NT2/D1 (cell line): ENCODE results near the gene SLC25A48.

Experiments
- SUZ12 ChIP-seq: IDR thresholded peaks from 2 replicates; pipeline ENCODE4 v1.6.1; 2011; ENCODE audit not compliant: insufficient read length, insufficient read depth; ENCODE audit errors: extremely low read depth
- YY1 ChIP-seq: IDR thresholded peaks from 2 replicates; pipeline ENCODE4 v1.6.1; 2011; ENCODE audit not compliant: insufficient read length, insufficient read depth
- ZNF274 ChIP-seq: IDR thresholded peaks from 2 replicates; pipeline ENCODE4 v1.6.1; 2011; ENCODE audit warnings: mild to moderate bottlenecking, low read depth, low read length

DNA sequence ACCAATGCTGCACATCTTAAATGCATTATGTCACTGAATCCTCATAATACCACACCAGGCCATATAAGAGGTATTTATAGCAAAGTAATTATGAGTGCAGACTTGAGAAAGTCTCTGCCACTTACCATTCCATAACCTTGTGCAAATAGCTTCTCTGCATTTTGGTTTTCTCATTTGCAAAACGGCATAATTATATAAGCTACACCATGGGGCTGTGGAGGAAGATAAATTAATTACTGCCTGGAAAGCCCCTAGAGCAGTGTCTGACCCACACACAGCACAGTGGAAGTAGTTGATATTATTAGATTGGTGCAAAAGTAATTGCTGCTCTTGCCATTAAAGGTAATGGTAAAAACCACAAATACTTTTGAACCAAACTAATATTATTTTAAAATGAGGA is 70.7 kb downstream of the SLC25A48 start:
- TF ChIP-seq ZNF274 (no peak), YY1 (no peak), SUZ12 (no peak)
